Fibroblast of pulmonary artery (primary cell): ENCODE data around the gene ROPN1B.

Experiments used
- DNase-seq: peaks from one replicate; pipeline ENCODE4 v3.0.0-alpha.2; 2010; ENCODE audit warnings: low read depth
- H3K4me3 ChIP-seq: replicated peaks from 2 replicates; pipeline ENCODE4 v1.5.1; 2011; ENCODE audit warnings: low read depth, mild to moderate bottlenecking, control low read depth, low read length, moderate library complexity
- TF ChIP-seq, protein P1 (sequence below): IDR thresholded peaks from 2 replicates; pipeline ENCODE4 v1.5.1; 2011; ENCODE audit warnings: mild to moderate bottlenecking, control low read depth, low read length, inconsistent platforms; ENCODE audit errors: missing control alignments

ROPN1B gene

DNA sequence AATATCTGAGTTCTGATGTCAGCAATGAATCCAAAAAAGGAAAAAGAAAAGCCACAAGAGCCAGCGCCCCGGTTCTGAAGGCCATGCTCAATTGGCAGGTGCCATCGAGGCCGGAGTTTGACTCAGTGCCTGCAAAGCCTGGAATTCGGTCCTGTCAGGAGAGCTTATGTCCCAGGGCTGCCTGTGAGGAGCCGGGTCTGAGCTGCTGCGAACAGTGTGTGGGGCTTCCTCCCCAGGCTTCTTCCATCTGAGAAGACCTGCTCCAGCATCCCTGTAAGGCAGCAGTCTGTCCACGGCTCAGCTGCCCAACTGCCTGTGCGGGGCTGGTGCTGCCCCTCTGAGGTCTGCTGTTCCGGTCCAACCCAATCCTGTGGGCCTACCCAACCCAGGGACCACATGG lies 46.1 kb downstream of the ROPN1B start:
- TF ChIP-seq, protein P1, sequence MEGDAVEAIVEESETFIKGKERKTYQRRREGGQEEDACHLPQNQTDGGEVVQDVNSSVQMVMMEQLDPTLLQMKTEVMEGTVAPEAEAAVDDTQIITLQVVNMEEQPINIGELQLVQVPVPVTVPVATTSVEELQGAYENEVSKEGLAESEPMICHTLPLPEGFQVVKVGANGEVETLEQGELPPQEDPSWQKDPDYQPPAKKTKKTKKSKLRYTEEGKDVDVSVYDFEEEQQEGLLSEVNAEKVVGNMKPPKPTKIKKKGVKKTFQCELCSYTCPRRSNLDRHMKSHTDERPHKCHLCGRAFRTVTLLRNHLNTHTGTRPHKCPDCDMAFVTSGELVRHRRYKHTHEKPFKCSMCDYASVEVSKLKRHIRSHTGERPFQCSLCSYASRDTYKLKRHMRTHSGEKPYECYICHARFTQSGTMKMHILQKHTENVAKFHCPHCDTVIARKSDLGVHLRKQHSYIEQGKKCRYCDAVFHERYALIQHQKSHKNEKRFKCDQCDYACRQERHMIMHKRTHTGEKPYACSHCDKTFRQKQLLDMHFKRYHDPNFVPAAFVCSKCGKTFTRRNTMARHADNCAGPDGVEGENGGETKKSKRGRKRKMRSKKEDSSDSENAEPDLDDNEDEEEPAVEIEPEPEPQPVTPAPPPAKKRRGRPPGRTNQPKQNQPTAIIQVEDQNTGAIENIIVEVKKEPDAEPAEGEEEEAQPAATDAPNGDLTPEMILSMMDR, result no peak

DNA sequence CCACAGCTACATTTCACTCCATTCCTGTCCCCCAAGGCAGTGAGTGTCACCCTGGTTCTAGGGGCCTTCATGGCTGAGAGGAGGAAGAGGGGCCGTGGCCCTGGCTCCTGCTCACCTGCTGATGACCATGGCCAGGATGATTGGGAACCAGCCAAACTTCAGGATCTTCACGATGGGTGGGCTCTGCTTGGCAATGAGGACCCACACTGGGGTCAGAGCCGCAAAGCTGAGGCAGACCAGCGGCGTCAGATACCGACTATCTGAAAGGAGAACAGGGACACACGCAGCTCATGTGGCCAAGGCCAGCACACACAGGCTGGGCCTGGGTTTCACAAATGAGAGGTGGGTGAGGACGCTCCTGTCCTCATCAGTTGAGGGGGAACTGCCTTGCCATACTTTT lies 47.6 kb downstream of the ROPN1B start:
- H3K4me3 ChIP-seq, result no peak overlapping the region
- TF ChIP-seq, protein P1, result no peak
- no peak for DNase-seq

More for the DNA sequence above, 46.1 kb downstream of the ROPN1B start:
- H3K4me3 ChIP-seq, result no peak overlapping the region
- no peak for DNase-seq

DNA sequence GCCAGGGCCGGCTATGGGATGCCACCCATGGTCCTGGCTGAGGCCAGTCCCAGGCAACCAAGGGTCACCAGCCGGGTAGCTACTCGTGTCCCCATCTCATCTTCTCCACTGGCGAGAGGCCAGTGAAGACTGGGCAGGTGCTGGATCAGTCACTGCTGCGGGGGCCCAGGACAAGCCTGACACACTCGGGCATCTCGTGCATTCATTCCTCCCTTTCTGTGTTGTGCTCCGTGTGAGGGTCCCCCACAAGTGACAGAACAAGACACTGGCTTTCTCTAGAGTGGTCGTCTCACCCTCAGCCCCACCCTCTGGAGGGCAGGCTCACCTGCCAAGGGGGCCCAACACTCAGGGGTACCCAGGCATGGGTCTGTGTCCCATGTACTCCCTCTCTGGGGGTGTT lies 48.4 kb downstream of the ROPN1B start:
- no peak for DNase-seq

DNA sequence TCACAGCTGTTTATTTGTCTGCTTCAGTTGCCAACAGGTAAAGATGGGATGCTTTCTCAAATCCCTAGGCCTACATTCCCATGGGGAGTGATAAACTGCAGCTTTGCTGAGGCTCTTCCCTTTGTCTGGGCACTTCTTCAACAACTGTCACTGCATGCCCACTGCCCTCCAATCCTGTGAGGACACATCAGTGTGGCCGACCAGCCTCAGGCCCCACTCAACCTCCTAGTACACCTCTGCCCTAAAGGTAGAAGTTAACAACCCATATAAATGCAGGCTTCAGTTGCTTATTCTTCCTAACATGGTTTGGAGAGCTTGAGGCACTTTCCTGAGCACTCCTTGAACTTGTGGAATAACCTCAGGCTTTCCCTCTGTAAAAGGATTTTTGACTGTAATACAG lies 49.6 kb downstream of the ROPN1B start:
- TF ChIP-seq, protein P1, result no peak
- H3K4me3 ChIP-seq, result no peak overlapping the region
- DNase-seq, result no peak

More for the DNA sequence above, 48.4 kb downstream of the ROPN1B start:
- H3K4me3 ChIP-seq, result no peak overlapping the region
- TF ChIP-seq, protein P1, result no peak

DNA sequence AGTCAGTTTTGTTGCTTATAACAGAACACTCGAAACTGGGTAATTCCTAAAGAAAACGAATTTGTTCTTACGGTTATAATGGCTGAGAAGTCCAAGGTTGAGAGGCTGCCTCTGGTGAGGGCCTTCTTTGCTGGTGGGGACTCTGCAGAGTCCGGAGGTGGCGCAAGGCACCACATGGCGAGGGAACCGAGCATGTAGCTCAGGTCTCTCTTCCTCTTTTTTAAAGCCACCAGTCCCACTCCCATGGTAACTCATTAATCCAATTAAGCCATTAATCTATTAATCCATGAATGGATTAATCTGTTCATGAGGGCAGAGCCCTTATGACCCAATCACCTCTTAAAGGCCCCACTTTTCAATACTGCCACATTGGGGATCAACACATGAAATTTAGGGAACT lies 50.0 kb downstream of the ROPN1B start:
- no peak overlapping the region for H3K4me3 ChIP-seq
- DNase-seq, result no peak
- TF ChIP-seq, protein P1, result no peak

DNA sequence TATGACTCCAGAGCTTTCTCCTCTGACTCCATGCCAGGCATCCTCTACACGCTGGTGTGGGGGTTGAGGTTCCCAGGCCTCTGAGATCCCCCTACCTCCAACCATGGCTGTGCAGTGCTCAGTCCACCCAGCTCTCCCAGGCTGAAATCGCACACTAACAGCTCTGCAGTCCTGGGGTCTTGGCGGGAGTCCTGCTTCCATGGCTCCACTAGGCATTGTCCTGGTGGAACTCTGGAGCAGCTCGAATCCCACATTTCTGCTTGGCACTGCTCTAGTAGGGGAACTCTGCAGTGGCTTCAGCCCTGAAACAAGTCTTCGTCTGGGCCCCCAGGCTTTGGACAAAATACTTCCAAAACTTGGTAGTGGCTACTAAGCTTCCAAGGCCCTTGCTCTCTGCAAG lies 50.7 kb downstream of the ROPN1B start:
- TF ChIP-seq, protein P1, result no peak
- no peak for DNase-seq
- no peak overlapping the region for H3K4me3 ChIP-seq

DNA sequence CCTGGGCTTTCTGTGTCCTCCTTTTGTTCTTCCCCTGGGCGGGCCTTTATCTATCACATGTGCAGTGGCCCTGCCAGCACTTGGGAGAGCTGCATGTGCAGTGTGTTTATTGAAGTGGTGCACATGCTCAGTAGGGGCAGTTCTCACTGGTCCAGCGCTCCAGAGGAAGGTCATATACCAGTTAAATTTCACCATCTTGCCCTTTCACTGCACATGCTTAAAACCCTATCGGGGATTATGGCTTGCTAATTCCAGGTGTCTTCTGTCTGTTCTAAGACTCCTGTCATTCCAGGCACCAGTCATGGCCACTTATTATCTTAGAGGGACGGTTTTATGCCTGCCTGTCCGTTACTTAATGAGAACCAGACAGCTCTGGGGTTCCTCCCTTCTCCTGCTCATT lies 52.2 kb downstream of the ROPN1B start:
- no peak overlapping the region for H3K4me3 ChIP-seq
- TF ChIP-seq, protein P1, result no peak
- peak; percentile 12 for DNase-seq
